Vagina (tissue), 2 donors: ENCODE data around the gene PRR4. TPM values are rescaled to one million over a fixed set of nuclear protein-coding genes. Genes with fewer than 3 reads are reported as not detected.

Experiments used
- DNase-seq, 2 donors: peaks; one replicate each; pipeline ENCODE4 v3.0.0-alpha.2; 2017; ENCODE audit errors: extremely low spot score in 2 of 2
- H3K27ac ChIP-seq: fragments of 200-600 bp; sonication (generic); one replicate; pipeline ENCODE4 v1.5.1; 2019
- H3K27me3 ChIP-seq: fragments of 200-600 bp; sonication (generic); one replicate; pipeline ENCODE4 v1.5.1; 2019
- H3K36me3 ChIP-seq, 2 donors: fragments of 200-600 bp; sonication (generic); one replicate each; pipeline ENCODE4 v1.5.1; 2017 to 2019
- H3K4me1 ChIP-seq: fragments of 200-600 bp; sonication (generic); one replicate; pipeline ENCODE4 v1.5.1; 2019
- H3K4me3 ChIP-seq, 2 donors: fragments of 200-600 bp; sonication (generic); 1 replicate in 1 of 2; 2 replicates in 1 of 2; pipeline ENCODE4 v1.5.1; 2016 to 2019
- H3K9me3 ChIP-seq: fragments of 200-600 bp; sonication (generic); one replicate; pipeline ENCODE4 v1.5.1; 2019
- CTCF ChIP-seq, 3 experiments: fragments of 450-650 bp in 2 of 3; fragments of 200-600 bp in 1 of 3; sonication (generic) in 1 of 3; IDR thresholded peaks; one replicate each; pipeline ENCODE4 v1.5.1; 2017 to 2019; ENCODE audit warnings: antibody characterized with exemption in 3 of 3, mild to moderate bottlenecking in 2 of 3, moderate library complexity in 2 of 3
- POLR2A ChIP-seq, 2 donors: fragments of 450-650 bp; IDR thresholded peaks; one replicate each; pipeline ENCODE4 v1.6.1; 2017; ENCODE audit warnings: antibody characterized with exemption in 2 of 2, mild to moderate bottlenecking in 2 of 2, moderate library complexity in 2 of 2
- POLR2AphosphoS5 ChIP-seq, 2 donors: sonication (generic); formaldehyde crosslinking; IDR thresholded peaks; one replicate each; pipeline ENCODE4 v1.9.0; 2017; ENCODE audit warnings: antibody characterized with exemption in 2 of 2, mild to moderate bottlenecking in 2 of 2, low read depth in 1 of 2; ENCODE audit not compliant: insufficient read depth in 1 of 2
- intact Hi-C: fragments of 100-400 bp; cut with DNase I; formaldehyde crosslinking; loops from one replicate; pipeline ENCODE4 v1.15.1; 2023
- small RNA-seq: library from RNA; depleted of rRNA; stranded (forward); fragments of <200 nt; gene quantifications from one replicate; pipeline ENCODE3, GENCODE V24; 2016
- total RNA-seq: library from RNA; depleted of rRNA; stranded (reverse); fragments of >200 nt; gene quantifications from one replicate; pipeline ENCODE4 v1.2.3, GENCODE V29; 2016

Gene PRR4
- total RNA-seq, 1 donor from 2014 or later, result 6.1 TPM

- intact Hi-C loops, result no loop called here
Measured at GRCh38 chr12:10807186-10807585, 42.1 kb downstream of the PRR4 start, which contains the start of gene TAS2R8. TAS2R8 (minus strand) TSS chr12:10807286; CDS start chr12:10806980, 306 bp downstream.

GRCh38 chr12:10802587-10802986, 46.7 kb downstream of the PRR4 start, which contains the start of gene TAS2R7:
TAS2R7 (minus strand) TSS chr12:10802627; CDS start chr12:10802570, 57 bp downstream.
- TF ChIP-seq CTCF (IDR thresholded peaks at IDR 0.05) (no peak), POLR2A (IDR thresholded peaks at IDR 0.05) (no peak), POLR2AphosphoS5 (IDR thresholded peaks at IDR 0.05; ENCODE audit: insufficient read depth in 1 of 2, low read depth in 1 of 2) (no peak)
- H3K36me3 ChIP-seq, result no peaks in the 10 kb centered on the region
- no peaks in the 10 kb centered on the region for H3K27me3 ChIP-seq
- H3K27ac ChIP-seq, result no peak within 1 kb of the TSS
- no peak within 1 kb of the TSS for H3K4me3 ChIP-seq
- H3K4me1 ChIP-seq, result no peaks in the 10 kb centered on the region
- H3K9me3 ChIP-seq, result no peaks in the 10 kb centered on the region
- DNase-seq, result no peak
- intact Hi-C loops, result no loop called here

More at GRCh38 chr12:10807186-10807585, 42.1 kb downstream of the PRR4 start, which contains the start of gene TAS2R8:
- no peak for DNase-seq
- Histone ChIP-seq H3K27ac (no peak within 1 kb of the TSS), H3K36me3 (no peaks in the 10 kb centered on the region), H3K9me3 (no peaks in the 10 kb centered on the region), H3K4me3 (no peak within 1 kb of the TSS), H3K4me1 (no peaks in the 10 kb centered on the region), H3K27me3 (no peaks in the 10 kb centered on the region)
- no peak for TF ChIP-seq POLR2AphosphoS5 (IDR thresholded peaks at IDR 0.05; ENCODE audit: insufficient read depth in 1 of 2, low read depth in 1 of 2)
- no peak for TF ChIP-seq CTCF (IDR thresholded peaks at IDR 0.05)
- no peak for TF ChIP-seq POLR2A (IDR thresholded peaks at IDR 0.05)

- Histone ChIP-seq H3K4me3 (no peak overlapping the region), H3K9me3 (no peaks in the 10 kb centered on the region), H3K27me3 (no peaks in the 10 kb centered on the region), H3K4me1 (no peaks in the 10 kb centered on the region), H3K36me3 (no peaks in the 10 kb centered on the region), H3K27ac (no peak overlapping the region)
- no peak for TF ChIP-seq POLR2A (IDR thresholded peaks at IDR 0.05)
- TF ChIP-seq POLR2AphosphoS5 (IDR thresholded peaks at IDR 0.05; ENCODE audit: insufficient read depth in 1 of 2, low read depth in 1 of 2), result no peak
- no peak for TF ChIP-seq CTCF (IDR thresholded peaks at IDR 0.05)
- DNase-seq, result no peak
- intact Hi-C loops, result no loop called here
Measured at GRCh38 chr12:10801741-10802140, 47.5 kb downstream of the PRR4 start.

Small RNAs within 50 kb of the gene (small RNA-seq; reads per million reads assigned to genes)
- gene PRR4, result not detected

Other genes with a start within 250 kb of the PRR4 start
- gene MAGOHB, start 235.9 kb downstream of the PRR4 start, total RNA-seq, result 7.9 TPM
- 6.4 TPM for gene STYK1, start 175.4 kb downstream of the PRR4 start, total RNA-seq
- 356 TPM for gene YBX3, start 126.2 kb downstream of the PRR4 start, total RNA-seq
- gene TAS2R7, start 46.8 kb downstream of the PRR4 start, total RNA-seq, result not detected
- gene TAS2R8, start 42.2 kb downstream of the PRR4 start, total RNA-seq, result 0.98 TPM
- gene TAS2R9, start 39.3 kb downstream of the PRR4 start, total RNA-seq, result not detected
- gene TAS2R10, start 23.1 kb downstream of the PRR4 start, total RNA-seq, result not detected
- 21.6 TPM for gene PRH1, start 34.8 kb upstream of the PRR4 start, total RNA-seq
- 7.1 TPM for gene TAS2R13, start 60.1 kb upstream of the PRR4 start, total RNA-seq
- gene PRH2, start 79.8 kb upstream of the PRR4 start, total RNA-seq, result not detected
- 5.2 TPM for gene TAS2R14, start 89.8 kb upstream of the PRR4 start, total RNA-seq
- 2.9 TPM for gene TAS2R50, start 137.4 kb upstream of the PRR4 start, total RNA-seq
- 4.7 TPM for gene TAS2R20, start 148.8 kb upstream of the PRR4 start, total RNA-seq
- gene TAS2R19, start 173.1 kb upstream of the PRR4 start, total RNA-seq, result 6.4 TPM
- gene TAS2R31, start 181.9 kb upstream of the PRR4 start, total RNA-seq, result 3.2 TPM
- 2.0 TPM for gene TAS2R46, start 212.8 kb upstream of the PRR4 start, total RNA-seq
- gene TAS2R43, start 242.8 kb upstream of the PRR4 start, total RNA-seq, result 7.1 TPM